Measurements from ENCODE around the gene OBSCN.

Gene OBSCN

GRCh38 chr1:228399531-228400236 lies 191.8 kb downstream of the OBSCN start:
- H3K4me3 ChIP-seq (replicated peaks; ENCODE audit: low read depth, low read length): no peak overlapping the region
- no peak for DNase-seq (ENCODE audit: extremely low read depth, low read depth)
- no peak for TF ChIP-seq CTCF (IDR thresholded peaks at IDR 0.05; ENCODE audit: low read depth, low read length, missing control alignments)

GRCh38 chr1:228400237-228400651 lies 192.4 kb downstream of the OBSCN start:
- DNase-seq (ENCODE audit: extremely low read depth, low read depth): no peak
- H3K4me3 ChIP-seq (replicated peaks; ENCODE audit: low read depth, low read length): no peak overlapping the region
- no peak for TF ChIP-seq CTCF (IDR thresholded peaks at IDR 0.05; ENCODE audit: low read depth, low read length, missing control alignments)

GRCh38 chr1:228400692-228401454 lies 193.0 kb downstream of the OBSCN start:
- DNase-seq (ENCODE audit: extremely low read depth, low read depth): no peak
- no peak for TF ChIP-seq CTCF (IDR thresholded peaks at IDR 0.05; ENCODE audit: low read depth, low read length, missing control alignments)
- no peak overlapping the region for H3K4me3 ChIP-seq (replicated peaks; ENCODE audit: low read depth, low read length)

- DNase-seq (ENCODE audit: extremely low read depth, low read depth): no peak
- TF ChIP-seq CTCF (IDR thresholded peaks at IDR 0.05; ENCODE audit: low read depth, low read length, missing control alignments): no peak
- H3K4me3 ChIP-seq (replicated peaks; ENCODE audit: low read depth, low read length): no peak overlapping the region
Observed at GRCh38 chr1:228401782-228402640, 194.2 kb downstream of the OBSCN start.

GRCh38 chr1:228402641-228403025 lies 194.8 kb downstream of the OBSCN start:
- H3K4me3 ChIP-seq (replicated peaks; ENCODE audit: low read depth, low read length): no peak overlapping the region
- TF ChIP-seq CTCF (IDR thresholded peaks at IDR 0.05; ENCODE audit: low read depth, low read length, missing control alignments): no peak

GRCh38 chr1:228403231-228403631 lies 195.4 kb downstream of the OBSCN start:
- TF ChIP-seq CTCF (IDR thresholded peaks at IDR 0.05; ENCODE audit: low read depth, low read length, missing control alignments): no peak
- no peak overlapping the region for H3K4me3 ChIP-seq (replicated peaks; ENCODE audit: low read depth, low read length)
- no peak for DNase-seq (ENCODE audit: extremely low read depth, low read depth)

More at GRCh38 chr1:228402641-228403025, 194.8 kb downstream of the OBSCN start:
- no peak for DNase-seq (ENCODE audit: extremely low read depth, low read depth)

All from HFF-Myc (cell line).